H1 (cell line): Measurements from ENCODE around the gene ITGA11. TPM values are rescaled to one million over a fixed set of nuclear protein-coding genes. Genes with fewer than 3 reads are reported as not detected.

Experiments
- BRCA1 ChIP-seq: IDR thresholded peaks from 2 replicates; pipeline ENCODE4 v1.6.1; 2012; ENCODE audit warnings: low read depth, low read length, improper control_type of control experiment
- CHD7 ChIP-seq: fragments of 300-600 bp; sonication (generic); IDR thresholded peaks from 2 replicates; pipeline ENCODE4 v1.7.1; 2012; ENCODE audit warnings: low read length, moderate library complexity, mild to moderate bottlenecking, inconsistent platforms; ENCODE audit not compliant: insufficient replicate concordance
- EZH2 ChIP-seq: fragments of 200-600 bp; sonication (generic); IDR thresholded peaks from 2 replicates; pipeline ENCODE4 v1.7.1; 2012; ENCODE audit warnings: low read depth, mild to moderate bottlenecking, moderate library complexity, low read length, inconsistent platforms; ENCODE audit not compliant: severe bottlenecking
- MAX ChIP-seq: IDR thresholded peaks from 2 replicates; pipeline ENCODE4 v1.6.1; 2012; ENCODE audit warnings: inconsistent platforms
- NRF1 ChIP-seq: IDR thresholded peaks from 2 replicates; pipeline ENCODE4 v1.6.1; 2011; ENCODE audit warnings: mild to moderate bottlenecking, low read depth, low read length, improper control_type of control experiment
- RNF2 ChIP-seq: fragments of 200-900, 300-1000 bp; sonication (generic); IDR thresholded peaks from 2 replicates; pipeline ENCODE4 v1.7.1; 2016; ENCODE audit warnings: borderline replicate concordance, low read depth, mild to moderate bottlenecking, antibody characterized with exemption, low read length; ENCODE audit not compliant: poor library complexity, severe bottlenecking; ENCODE audit errors: missing control alignments
- RXRA ChIP-seq: IDR thresholded peaks from 2 replicates; pipeline ENCODE4 v1.6.1; 2011; ENCODE audit warnings: low read depth, mild to moderate bottlenecking, low read length, moderate library complexity; ENCODE audit not compliant: insufficient read depth
- polyA plus RNA-seq, 7 experiments: library from polyadenylated mRNA; depleted of rRNA in 3 of 7; stranded (reverse) in 5 of 7; unstranded in 2 of 7; fragments of >200 nt in 5 of 7; fragments of 200-250 nt in 2 of 7; gene quantifications; 1 replicate in 5 of 7; 2 replicates in 1 of 7; 4 replicates in 1 of 7; pipeline versions ENCODE4 v1.2.1 to v1.2.3, GENCODE V29; 2011 to 2013; ENCODE audit warnings: missing spikeins in 2 of 7, mixed read lengths in 2 of 7
- total RNA-seq: library from RNA; stranded (reverse); fragmentation: NEBNext Ultra II Directional; extraction: Animal tissue kit (Norgen Biotek cat#: 25700); gene quantifications from 2 replicates; pipeline ENCODE4 v1.2.1, GENCODE V29; 2021

The ITGA11 gene
- total and polyA plus RNA-seq, 2 of the 8 experiments (the other 6 are each of a cell fraction or from before 2014, with no cell fraction given) = 0.05 to 0.06 TPM

DNA sequence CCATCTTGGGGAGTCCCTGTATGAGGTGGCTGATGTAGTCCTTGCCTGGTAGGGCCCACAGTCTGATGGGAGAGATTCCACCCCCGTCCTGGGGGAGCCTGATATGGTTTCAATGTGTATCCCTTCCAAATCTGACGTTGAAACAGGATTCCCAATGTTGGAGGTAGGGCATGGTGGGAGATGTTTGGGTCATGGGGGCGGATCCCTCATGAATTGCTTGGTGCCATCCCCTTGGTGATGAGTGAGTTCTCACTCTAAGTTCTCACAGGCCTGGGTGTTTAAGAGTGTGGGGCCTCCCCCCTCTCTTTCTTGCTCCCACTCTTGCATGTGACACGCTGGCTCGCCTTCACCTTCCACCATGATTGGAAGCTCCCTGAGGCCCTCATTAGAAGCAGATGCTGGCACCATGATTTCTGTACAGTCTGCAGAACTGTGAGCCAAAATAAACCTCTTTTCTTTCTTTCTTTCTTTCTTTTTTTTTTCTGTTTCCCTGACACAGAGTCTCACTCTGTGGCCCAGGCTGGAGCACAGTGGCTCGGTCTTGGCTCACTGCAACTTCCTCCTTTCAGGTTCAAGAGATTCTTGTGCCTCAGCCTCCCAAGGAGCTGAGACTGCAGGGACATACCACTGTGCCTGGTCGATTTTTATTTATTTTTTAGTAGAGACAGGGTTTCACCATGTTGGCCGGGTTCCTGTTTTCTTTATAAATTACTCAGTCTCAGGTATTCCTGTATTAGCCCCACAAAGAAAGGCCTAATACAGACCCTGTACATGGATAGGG lies 28.6 kb downstream of the ITGA11 start (continued):
- TF ChIP-seq CHD7 = no peak
- no peak for TF ChIP-seq BRCA1
- no peak for TF ChIP-seq NRF1
- no peak for TF ChIP-seq MAX
- TF ChIP-seq EZH2 = no peak
- TF ChIP-seq RNF2 = no peak
- TF ChIP-seq RXRA = no peak
- TF ChIP-seq, all 59 proteins: peak for 0
